Gastroesophageal sphincter (tissue), 3 donors: ENCODE results near the gene CAPS2.

ENCODE experiments used
- POLR2AphosphoS5 ChIP-seq: sonication (generic); formaldehyde crosslinking; IDR thresholded peaks from one replicate; pipeline ENCODE4 v1.6.1; 2017; ENCODE audit warnings: antibody characterized with exemption
- TF ChIP-seq, protein P1 (sequence below), 4 experiments: fragments of 200-600 bp in 2 of 4; fragments of 450-650 bp in 2 of 4; sonication (generic) in 1 of 4; IDR thresholded peaks; one replicate each; pipeline ENCODE4 v1.5.1; 2017 to 2019; ENCODE audit warnings: antibody characterized with exemption in 4 of 4, mild to moderate bottlenecking in 2 of 4, moderate library complexity in 2 of 4

DNA sequence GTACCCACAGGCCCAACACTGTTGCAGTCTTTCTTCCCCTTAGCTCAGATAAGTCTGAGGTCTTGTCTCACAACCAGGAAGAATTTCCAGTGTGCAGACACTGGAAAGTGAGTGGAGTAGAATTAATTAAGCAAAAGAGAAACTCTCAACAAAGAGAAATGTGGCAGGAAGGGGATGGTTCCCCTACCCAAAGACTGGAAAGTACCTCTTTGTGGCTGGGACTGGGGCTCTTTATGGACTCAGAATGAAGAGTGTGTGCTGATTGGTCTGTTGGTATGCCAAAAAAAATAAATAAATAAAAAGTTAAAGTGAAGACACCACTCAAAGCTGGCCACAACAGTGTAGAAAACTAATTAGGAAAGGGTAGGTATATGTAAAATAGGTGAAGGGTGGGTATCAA lies 30.8 kb upstream of the CAPS2 start:
- TF ChIP-seq, protein P1, sequence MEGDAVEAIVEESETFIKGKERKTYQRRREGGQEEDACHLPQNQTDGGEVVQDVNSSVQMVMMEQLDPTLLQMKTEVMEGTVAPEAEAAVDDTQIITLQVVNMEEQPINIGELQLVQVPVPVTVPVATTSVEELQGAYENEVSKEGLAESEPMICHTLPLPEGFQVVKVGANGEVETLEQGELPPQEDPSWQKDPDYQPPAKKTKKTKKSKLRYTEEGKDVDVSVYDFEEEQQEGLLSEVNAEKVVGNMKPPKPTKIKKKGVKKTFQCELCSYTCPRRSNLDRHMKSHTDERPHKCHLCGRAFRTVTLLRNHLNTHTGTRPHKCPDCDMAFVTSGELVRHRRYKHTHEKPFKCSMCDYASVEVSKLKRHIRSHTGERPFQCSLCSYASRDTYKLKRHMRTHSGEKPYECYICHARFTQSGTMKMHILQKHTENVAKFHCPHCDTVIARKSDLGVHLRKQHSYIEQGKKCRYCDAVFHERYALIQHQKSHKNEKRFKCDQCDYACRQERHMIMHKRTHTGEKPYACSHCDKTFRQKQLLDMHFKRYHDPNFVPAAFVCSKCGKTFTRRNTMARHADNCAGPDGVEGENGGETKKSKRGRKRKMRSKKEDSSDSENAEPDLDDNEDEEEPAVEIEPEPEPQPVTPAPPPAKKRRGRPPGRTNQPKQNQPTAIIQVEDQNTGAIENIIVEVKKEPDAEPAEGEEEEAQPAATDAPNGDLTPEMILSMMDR (IDR thresholded peaks at IDR 0.05) = no peak
- no peak for TF ChIP-seq POLR2AphosphoS5
